ENCODE results near the gene DNASE1L1. TPM values are rescaled to one million over a fixed set of nuclear protein-coding genes. Genes with fewer than 3 reads are reported as not detected.

DNASE1L1 gene
- total and polyA plus RNA-seq, 2 donors (not counting 1 experiment from before 2014, with no cell fraction given), result 24.6 to 49.2 TPM

- 95% methylated on average over 18 of the region's 32 CpGs for WGBS (ENCODE audit: insufficient coverage)
- Histone ChIP-seq H3K79me2 (ENCODE audit: control insufficient read depth, insufficient read depth, low read length) (peaks cover 64% of the 10 kb centered on the region), H3K4me1 (ENCODE audit: control insufficient read depth in 2 of 2, insufficient read depth in 2 of 2, low read length in 2 of 2) (peaks cover 8 to 24% of the 10 kb centered on the region in 2 donors), H2AFZ (ENCODE audit: insufficient read depth, low read depth, low read length, poor library complexity, severe bottlenecking) (no peak overlapping the region), H3K4me3 (ENCODE audit: control extremely low read depth in 1 of 5, extremely low read depth in 1 of 5, insufficient read depth in 1 of 5, low read depth in 2 of 5, low read length in 4 of 5) (no peak overlapping the region), H3K27ac (ENCODE audit: low read length in 2 of 2) (no peak overlapping the region), H3K4me2 (replicated peaks; ENCODE audit: low read depth, low read length, poor library complexity, severe bottlenecking) (no peak overlapping the region), H4K20me1 (ENCODE audit: control insufficient read depth, insufficient read depth, low read length, poor library complexity, severe bottlenecking) (peaks cover 45% of the 10 kb centered on the region), H3K36me3 (replicated peaks in 1 of 2; ENCODE audit: control extremely low read depth in 1 of 2, control insufficient read depth in 1 of 2, extremely low read depth in 1 of 2, insufficient read depth in 2 of 2, low read length in 1 of 2) (peaks cover 0 to 66% of the 10 kb centered on the region in 2 experiments), H3K27me3 (replicated peaks in 1 of 4; ENCODE audit: control extremely low read depth in 1 of 4, control insufficient read depth in 3 of 4, insufficient read depth in 4 of 4, low read length in 3 of 4) (no peaks in the 10 kb centered on the region), H3K9ac (ENCODE audit: low read length) (no peak overlapping the region), H3K9me3 (ENCODE audit: control extremely low read depth in 1 of 3, control insufficient read depth in 2 of 3, insufficient read depth in 1 of 3, low read length in 2 of 3) (no peaks in the 10 kb centered on the region)
- Mint-ChIP-seq H3K9me3 (ENCODE audit: insufficient read depth) (no peaks in the 10 kb centered on the region), H3K27ac (no peak overlapping the region), H3K27me3 (no peaks in the 10 kb centered on the region), H3K4me1 (peaks cover 7% of the 10 kb centered on the region), H3K4me3 (no peak overlapping the region)
- intact Hi-C loops (cut with micrococcal nuclease), result no loop called here
- ATAC-seq (ENCODE audit: low read depth) (no peak), DNase-seq (no peak)
- ChIA-PET CTCF (interaction anchor here (1.5 kb wide), 1 partner anchor 7 kb away, joined by 4 read pairs; no protein-coding TSS in a partner anchor), POLR2A (no interaction called here)
- TF ChIP-seq CTCF (IDR thresholded peaks at IDR 0.05), result no peak
- no peak for TF ChIP-seq EZH2 (IDR thresholded peaks at IDR 0.05; ENCODE audit: borderline replicate concordance, insufficient read depth, low read depth, low read length, poor library complexity, severe bottlenecking)
These were observed 42.9 kb downstream of the DNASE1L1 start for GRCh38 chrX:154365997-154366665.

- ATAC-seq (ENCODE audit: low read depth) (no peak), DNase-seq (no peak)
- no peaks in the 10 kb centered on the region for H3K9me3 ChIP-seq (ENCODE audit: control extremely low read depth in 1 of 3, control insufficient read depth in 2 of 3, insufficient read depth in 1 of 3, low read length in 2 of 3)
- no peak overlapping the region for H3K4me3 Mint-ChIP-seq
- 90% methylated on average over 12 of the region's 20 CpGs for WGBS (ENCODE audit: insufficient coverage)
- no peaks in the 10 kb centered on the region for H3K9me3 Mint-ChIP-seq (ENCODE audit: insufficient read depth)
- H2AFZ ChIP-seq (ENCODE audit: insufficient read depth, low read depth, low read length, poor library complexity, severe bottlenecking), result no peak overlapping the region
- no peaks in the 10 kb centered on the region for H3K27me3 Mint-ChIP-seq
- intact Hi-C loops (cut with micrococcal nuclease), result no loop called here
- no peak overlapping the region for H3K4me2 ChIP-seq (replicated peaks; ENCODE audit: low read depth, low read length, poor library complexity, severe bottlenecking)
- no peak overlapping the region for H3K27ac Mint-ChIP-seq
- H3K4me1 Mint-ChIP-seq, result peaks cover 7% of the 10 kb centered on the region
- H3K4me3 ChIP-seq (ENCODE audit: control extremely low read depth in 1 of 5, extremely low read depth in 1 of 5, insufficient read depth in 1 of 5, low read depth in 2 of 5, low read length in 4 of 5), result no peak overlapping the region
- no peak overlapping the region for H3K9ac ChIP-seq (ENCODE audit: low read length)
- ChIA-PET POLR2A (no interaction called here), CTCF (interaction anchor here (1.5 kb wide), 1 partner anchor 8 kb away, joined by 4 read pairs; no protein-coding TSS in a partner anchor)
- peaks cover 8 to 24% of the 10 kb centered on the region in 2 donors for H3K4me1 ChIP-seq (ENCODE audit: control insufficient read depth in 2 of 2, insufficient read depth in 2 of 2, low read length in 2 of 2)
- no peak overlapping the region for H3K27ac ChIP-seq (ENCODE audit: low read length in 2 of 2)
- peaks cover 63% of the 10 kb centered on the region for H3K79me2 ChIP-seq (ENCODE audit: control insufficient read depth, insufficient read depth, low read length)
- no peak for TF ChIP-seq EZH2 (IDR thresholded peaks at IDR 0.05; ENCODE audit: borderline replicate concordance, insufficient read depth, low read depth, low read length, poor library complexity, severe bottlenecking)
- no peak for TF ChIP-seq CTCF (IDR thresholded peaks at IDR 0.05)
- peaks cover 0 to 73% of the 10 kb centered on the region in 2 experiments for H3K36me3 ChIP-seq (replicated peaks in 1 of 2; ENCODE audit: control extremely low read depth in 1 of 2, control insufficient read depth in 1 of 2, extremely low read depth in 1 of 2, insufficient read depth in 2 of 2, low read length in 1 of 2)
- H4K20me1 ChIP-seq (ENCODE audit: control insufficient read depth, insufficient read depth, low read length, poor library complexity, severe bottlenecking), result peaks cover 51% of the 10 kb centered on the region
- H3K27me3 ChIP-seq (replicated peaks in 1 of 4; ENCODE audit: control extremely low read depth in 1 of 4, control insufficient read depth in 3 of 4, insufficient read depth in 4 of 4, low read length in 3 of 4), result no peaks in the 10 kb centered on the region
These were observed 43.9 kb downstream of the DNASE1L1 start for GRCh38 chrX:154365052-154365600.

All from B cell (primary cell).